BLaER1 (cell line): ENCODE data around the gene PSMC1.

Source experiments
- H3K27ac ChIP-seq: shearing (Covaris generic); formaldehyde crosslinking; 2 replicates; pipeline ENCODE4 v1.8.1; 2022
- H3K27me3 ChIP-seq: shearing (Covaris generic); formaldehyde crosslinking; 2 replicates; pipeline ENCODE4 v1.8.1; 2022
- H3K36me3 ChIP-seq: shearing (Covaris generic); formaldehyde crosslinking; 2 replicates; pipeline ENCODE4 v1.8.1; 2022
- H3K4me1 ChIP-seq: shearing (Covaris generic); formaldehyde crosslinking; 2 replicates; pipeline ENCODE4 v1.8.1; 2022
- H3K4me2 ChIP-seq: shearing (Covaris generic); formaldehyde crosslinking; 2 replicates; pipeline ENCODE4 v1.8.1; 2022
- H3K4me3 ChIP-seq: shearing (Covaris generic); formaldehyde crosslinking; 2 replicates; pipeline ENCODE4 v1.8.1; 2022
- H3K9ac ChIP-seq: shearing (Covaris generic); formaldehyde crosslinking; 2 replicates; pipeline ENCODE4 v1.8.1; 2022
- H3K9me3 ChIP-seq: shearing (Covaris generic); formaldehyde crosslinking; 2 replicates; pipeline ENCODE4 v1.8.1; 2022
- H4K20me1 ChIP-seq: shearing (Covaris generic); formaldehyde crosslinking; 2 replicates; pipeline ENCODE4 v1.8.1; 2022
- Cebpa-rat ChIP-seq: shearing (Covaris generic); IDR thresholded peaks from 2 replicates; pipeline ENCODE4 v1.8.1; 2022

PSMC1 gene

GRCh38 chr14:90319634-90320541, 63.5 kb downstream of the PSMC1 start:
- no peak overlapping the region for H3K9ac ChIP-seq
- H3K36me3 ChIP-seq, result peaks cover 63% of the 10 kb centered on the region
- peaks cover 25% of the 10 kb centered on the region; the same call in 1 of the 2 replicates for H4K20me1 ChIP-seq
- no peaks in the 10 kb centered on the region for H3K27me3 ChIP-seq
- H3K4me3 ChIP-seq, result no peak overlapping the region
- H3K27ac ChIP-seq, result no peak overlapping the region
- H3K4me1 ChIP-seq, result peaks cover 26% of the 10 kb centered on the region
- H3K9me3 ChIP-seq, result peaks cover 24% of the 10 kb centered on the region
- no peak for TF ChIP-seq Cebpa-rat
- no peak overlapping the region for H3K4me2 ChIP-seq

- Histone ChIP-seq H3K9me3 (peaks cover 24% of the 10 kb centered on the region), H3K27me3 (no peaks in the 10 kb centered on the region), H3K4me1 (peaks cover 16% of the 10 kb centered on the region), H3K36me3 (peaks cover 51% of the 10 kb centered on the region), H3K27ac (no peak overlapping the region), H4K20me1 (peaks cover 25% of the 10 kb centered on the region; the same call in 1 of the 2 replicates), H3K4me2 (no peak overlapping the region), H3K9ac (no peak overlapping the region), H3K4me3 (no peak overlapping the region)
- no peak for TF ChIP-seq Cebpa-rat
Measured at GRCh38 chr14:90321891-90322290, 65.5 kb downstream of the PSMC1 start.
